Activated T-cell treated with anti-CD3 and anti-CD28 coated beads, Interleukin-2, amount 50 U/mL, for 72 hours (primary cell): Measurements from ENCODE around the gene FBXL22. TPM values are rescaled to one million over a fixed set of nuclear protein-coding genes. Genes with fewer than 3 reads are reported as not detected.

Experiments used
- ATAC-seq, 2 donors: fragments of 150-1000 bp; cut with Tn5 transposase; replicated peaks in 1 of 2; 2 replicates each; pipeline ENCODE4 v1.10.0; 2021; ENCODE audit warnings: moderate library complexity in 2 of 2, mild to moderate bottlenecking in 1 of 2
- DNase-seq, 2 donors: peaks; one replicate each; pipeline ENCODE4 v3.0.0; 2021 to 2022; ENCODE audit warnings: mixed read lengths in 1 of 2
- H3K27ac Mint-ChIP-seq: one replicate; pipeline ENCODE4 v1.8.0; 2022; ENCODE audit warnings: mild to moderate bottlenecking, moderate library complexity, mixed read lengths
- H3K27me3 Mint-ChIP-seq: one replicate; pipeline ENCODE4 v1.8.0; 2022; ENCODE audit warnings: low read depth, mixed read lengths
- H3K36me3 Mint-ChIP-seq, 2 donors: one replicate each; pipeline ENCODE4 v1.8.0; 2022; ENCODE audit warnings: mixed read lengths in 2 of 2, mild to moderate bottlenecking in 1 of 2; ENCODE audit not compliant: insufficient read depth in 2 of 2
- H3K4me1 Mint-ChIP-seq: one replicate; pipeline ENCODE4 v1.8.0; 2022; ENCODE audit warnings: low read depth, mixed read lengths
- H3K4me3 Mint-ChIP-seq, 2 donors: one replicate each; pipeline ENCODE4 v1.8.0; 2022; ENCODE audit warnings: mild to moderate bottlenecking in 2 of 2, mixed read lengths in 2 of 2, moderate library complexity in 2 of 2
- H3K9me3 Mint-ChIP-seq, 2 donors: one replicate each; pipeline ENCODE4 v1.8.0; 2022; ENCODE audit warnings: mixed read lengths in 2 of 2
- total RNA-seq, 2 donors: library from RNA; stranded (reverse); gene quantifications; one replicate each; pipeline ENCODE4 v1.2.3, GENCODE V29; 2022

The FBXL22 gene
- total RNA-seq, 2 donors from 2014 or later = 0.79 to 1.3 TPM

DNA sequence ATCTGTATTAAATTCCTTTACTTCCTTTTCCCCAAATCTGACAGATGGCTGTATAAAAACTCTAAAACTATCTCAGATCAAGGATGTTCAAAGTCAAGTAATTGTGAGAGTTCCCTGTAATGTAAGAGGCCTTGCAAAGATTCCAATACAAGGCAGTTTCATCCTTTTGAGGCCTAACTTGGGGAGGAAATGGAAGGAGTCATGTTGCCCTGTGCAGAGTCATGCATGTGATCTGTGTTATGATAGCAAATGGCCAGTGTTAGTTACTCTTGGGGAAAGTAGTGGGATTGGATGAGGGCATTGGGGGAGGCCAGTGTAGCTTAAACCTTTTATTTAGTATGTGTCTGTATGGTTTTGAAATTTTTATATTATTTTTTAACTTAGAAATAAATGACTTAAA is 23.7 kb upstream of the FBXL22 start:
- peak overlapping the region; percentile 19 for H3K27ac Mint-ChIP-seq
- peaks cover 10% of the 10 kb centered on the region for H3K4me1 Mint-ChIP-seq
- ATAC-seq (no peak), DNase-seq (no peak)
- H3K36me3 Mint-ChIP-seq = peaks cover 5 to 30% of the 10 kb centered on the region in 2 donors
- no peak overlapping the region for H3K4me3 Mint-ChIP-seq
- no peaks in the 10 kb centered on the region for H3K27me3 Mint-ChIP-seq
- H3K9me3 Mint-ChIP-seq = no peaks in the 10 kb centered on the region

DNA sequence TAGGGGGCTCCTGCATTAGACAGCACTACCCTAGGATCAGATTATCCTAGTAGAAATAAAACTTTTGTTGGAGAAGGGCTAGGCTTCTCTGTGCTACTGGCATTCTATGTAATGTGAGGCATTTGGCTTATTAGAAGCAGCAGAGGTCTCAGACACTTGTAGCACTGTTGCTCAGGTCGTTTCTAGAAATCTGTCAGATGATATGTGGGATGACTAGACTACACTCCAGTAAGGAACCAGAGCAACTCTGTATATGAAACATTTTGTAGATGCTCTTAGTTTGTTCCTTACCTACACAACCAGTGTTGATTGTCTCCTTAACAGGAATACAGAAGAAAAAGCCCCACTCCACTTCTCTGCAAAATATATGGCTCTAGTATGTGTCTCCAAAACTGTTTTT is 21.9 kb upstream of the FBXL22 start:
- Mint-ChIP-seq H3K27ac (peak overlapping the region; percentile 84), H3K4me1 (peaks cover 10% of the 10 kb centered on the region), H3K9me3 (no peaks in the 10 kb centered on the region), H3K4me3 (no peak overlapping the region), H3K36me3 (peaks cover 3 to 27% of the 10 kb centered on the region in 2 donors), H3K27me3 (no peaks in the 10 kb centered on the region)
- DNase-seq = no peak
- peak; percentile 63 to 93 for ATAC-seq

- ATAC-seq = no peak
- no peaks in the 10 kb centered on the region for H3K9me3 Mint-ChIP-seq
- peaks cover 17% of the 10 kb centered on the region for H3K4me1 Mint-ChIP-seq
- no peaks in the 10 kb centered on the region for H3K27me3 Mint-ChIP-seq
- peak overlapping the region; percentile 58 for H3K27ac Mint-ChIP-seq
- DNase-seq = no peak
- peaks cover 3 to 28% of the 10 kb centered on the region in 2 donors for H3K36me3 Mint-ChIP-seq
- H3K4me3 Mint-ChIP-seq = no peak overlapping the region
Measured at GRCh38 chr15:63576441-63576840, 20.7 kb upstream of the FBXL22 start.

DNA sequence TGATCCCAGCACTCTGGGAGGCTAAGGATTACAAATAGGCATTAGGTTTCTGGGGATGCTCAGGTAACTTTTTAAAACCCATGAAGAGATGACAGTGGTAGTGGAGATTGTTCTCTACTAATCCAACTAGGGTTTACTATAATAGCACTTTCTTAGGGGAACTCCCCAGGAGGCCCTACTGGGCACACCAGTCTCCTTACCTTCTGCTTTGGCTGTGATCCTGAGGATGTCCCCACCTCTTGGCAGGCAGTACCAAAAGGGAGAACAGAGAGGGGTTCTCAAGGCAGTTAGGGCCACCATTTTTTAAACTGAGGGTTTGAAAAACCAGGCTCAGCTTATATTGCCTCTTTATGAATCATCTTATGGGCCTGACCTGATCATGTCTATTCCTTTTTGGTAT is 15.0 kb upstream of the FBXL22 start:
- H3K4me3 Mint-ChIP-seq = no peak overlapping the region
- H3K4me1 Mint-ChIP-seq = peaks cover 25% of the 10 kb centered on the region
- H3K36me3 Mint-ChIP-seq = peaks cover 13 to 31% of the 10 kb centered on the region in 2 donors
- H3K27ac Mint-ChIP-seq = peak overlapping the region; percentile 83
- DNase-seq (no peak), ATAC-seq (peak in 1 of 2 donors; percentile 20)
- no peaks in the 10 kb centered on the region for H3K9me3 Mint-ChIP-seq
- no peaks in the 10 kb centered on the region for H3K27me3 Mint-ChIP-seq

DNA sequence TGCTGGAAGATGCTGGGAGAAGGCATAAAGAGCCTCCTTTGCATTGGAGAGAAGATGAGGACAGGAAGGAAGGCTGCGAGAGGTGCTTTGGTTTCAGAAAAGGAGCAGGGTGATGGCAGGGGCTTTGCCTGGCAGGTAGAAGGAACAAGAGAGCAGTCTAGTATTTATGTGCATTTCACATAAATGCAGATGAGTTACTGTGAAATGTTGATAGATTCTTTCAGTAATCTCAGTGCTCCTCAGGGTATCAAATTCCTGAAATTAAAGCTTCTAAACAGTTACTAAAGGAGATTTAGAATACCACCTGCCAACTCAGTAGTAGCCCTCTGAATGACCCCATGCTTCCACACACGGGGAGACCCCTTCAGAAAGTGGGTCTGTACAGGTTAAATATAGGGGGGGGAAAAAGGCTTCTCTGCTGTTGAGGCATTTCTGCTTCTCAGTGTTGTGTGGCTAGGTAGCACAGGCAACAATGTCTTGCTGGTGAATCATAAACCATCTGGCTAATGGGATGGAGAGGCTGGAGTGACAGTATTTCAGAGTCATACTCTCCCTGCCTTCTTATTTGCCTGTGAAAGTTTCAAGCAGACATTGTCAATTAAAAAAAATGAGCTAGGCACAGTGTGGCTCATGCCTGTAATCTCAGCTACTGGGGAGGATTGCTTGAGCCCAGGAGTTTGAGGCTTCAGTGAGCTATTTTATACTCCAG is 14.3 kb upstream of the FBXL22 start:
- ATAC-seq (peak; percentile 84 to 87), DNase-seq (no peak)
- Mint-ChIP-seq H3K27me3 (no peaks in the 10 kb centered on the region), H3K36me3 (peaks cover 13 to 32% of the 10 kb centered on the region in 2 donors), H3K4me3 (no peak overlapping the region), H3K9me3 (no peaks in the 10 kb centered on the region), H3K4me1 (peaks cover 25% of the 10 kb centered on the region), H3K27ac (peak overlapping the region; percentile 83)

GRCh38 chr15:63586790-63587189 is 10.4 kb upstream of the FBXL22 start:
- Mint-ChIP-seq H3K9me3 (no peaks in the 10 kb centered on the region), H3K27me3 (no peaks in the 10 kb centered on the region), H3K4me1 (peaks cover 29% of the 10 kb centered on the region), H3K36me3 (peaks cover 18 to 51% of the 10 kb centered on the region in 2 donors), H3K27ac (peak overlapping the region; percentile 56), H3K4me3 (no peak overlapping the region)
- ATAC-seq (no peak), DNase-seq (no peak)

GRCh38 chr15:63587527-63587926 is 9.7 kb upstream of the FBXL22 start:
- Mint-ChIP-seq H3K27ac (peak overlapping the region; percentile 63), H3K9me3 (no peaks in the 10 kb centered on the region), H3K4me1 (peaks cover 29% of the 10 kb centered on the region), H3K27me3 (no peaks in the 10 kb centered on the region), H3K36me3 (peaks cover 17 to 51% of the 10 kb centered on the region in 2 donors), H3K4me3 (no peak overlapping the region)
- ATAC-seq = no peak
- no peak for DNase-seq

DNA sequence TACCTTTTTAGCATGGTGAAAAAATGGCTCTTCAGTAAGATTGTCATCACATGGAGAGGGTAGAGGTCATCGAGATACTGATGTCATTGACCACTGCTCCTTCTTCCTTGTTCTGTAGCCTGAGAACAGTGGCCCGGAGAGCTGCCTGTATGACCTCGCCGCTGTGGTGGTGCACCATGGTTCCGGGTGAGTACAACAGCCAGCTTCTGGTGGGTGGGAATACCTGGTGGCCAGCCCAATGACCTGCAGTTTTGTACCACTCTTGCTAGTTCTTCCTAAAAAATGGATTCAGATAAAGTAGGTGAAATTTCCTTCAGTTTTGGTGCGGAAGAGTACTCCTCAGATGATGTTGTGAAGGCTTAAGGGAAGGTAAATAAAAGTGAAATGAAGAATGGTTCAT is 8.4 kb upstream of the FBXL22 start:
- no peak for ATAC-seq
- H3K4me3 Mint-ChIP-seq = no peak overlapping the region
- H3K9me3 Mint-ChIP-seq = no peaks in the 10 kb centered on the region
- DNase-seq = no peak
- H3K27me3 Mint-ChIP-seq = no peaks in the 10 kb centered on the region
- peaks cover 11 to 46% of the 10 kb centered on the region in 2 donors for H3K36me3 Mint-ChIP-seq
- H3K4me1 Mint-ChIP-seq = peaks cover 34% of the 10 kb centered on the region
- H3K27ac Mint-ChIP-seq = no peak overlapping the region

GRCh38 chr15:63593705-63594671 is 3.2 kb upstream of the FBXL22 start:
- no peaks in the 10 kb centered on the region for H3K27me3 Mint-ChIP-seq
- H3K4me1 Mint-ChIP-seq = peaks cover 82% of the 10 kb centered on the region
- peak overlapping the region; percentile 76 for H3K27ac Mint-ChIP-seq
- peak; percentile 69 to 79 for DNase-seq
- peak overlapping the region; percentile 55 to 73 for H3K4me3 Mint-ChIP-seq
- peaks cover 5 to 22% of the 10 kb centered on the region in 2 donors for H3K36me3 Mint-ChIP-seq
- no peaks in the 10 kb centered on the region for H3K9me3 Mint-ChIP-seq
- ATAC-seq = peak; percentile 75 to 80

- Mint-ChIP-seq H3K27ac (peak overlapping the region; percentile 39), H3K9me3 (no peaks in the 10 kb centered on the region), H3K4me1 (peaks cover 93% of the 10 kb centered on the region), H3K27me3 (no peaks in the 10 kb centered on the region), H3K4me3 (peak overlapping the region in 1 of 2 donors; percentile 73), H3K36me3 (peaks cover 2 to 13% of the 10 kb centered on the region in 2 donors)
- DNase-seq (no peak), ATAC-seq (no peak)
Measured at GRCh38 chr15:63595065-63595464, 2.1 kb upstream of the FBXL22 start.

DNA sequence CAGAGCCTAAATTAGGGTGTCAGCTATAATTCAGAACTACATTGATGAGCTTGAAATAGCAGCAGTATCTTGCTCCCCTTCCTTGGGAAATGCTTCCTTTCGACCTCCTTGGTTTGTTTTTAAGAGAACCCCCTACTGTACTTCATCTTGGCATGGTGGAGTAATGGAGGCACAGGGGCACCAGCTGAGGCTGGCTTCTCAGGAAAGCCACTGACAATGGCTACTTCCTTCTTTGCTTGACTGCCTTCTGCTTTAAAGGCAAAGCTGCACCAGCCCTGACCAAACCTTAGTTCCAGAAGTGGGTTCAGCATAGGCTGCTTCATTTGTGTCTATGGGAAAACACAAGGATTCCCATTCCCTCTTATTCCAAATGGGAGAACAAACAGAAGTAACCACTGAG is 1.5 kb upstream of the FBXL22 start:
- no peaks in the 10 kb centered on the region for H3K9me3 Mint-ChIP-seq
- H3K4me3 Mint-ChIP-seq = no peak overlapping the region
- DNase-seq (no peak), ATAC-seq (no peak)
- no peaks in the 10 kb centered on the region for H3K27me3 Mint-ChIP-seq
- no peak overlapping the region for H3K27ac Mint-ChIP-seq
- peaks cover 92% of the 10 kb centered on the region for H3K4me1 Mint-ChIP-seq
- peaks cover under 1 to 13% of the 10 kb centered on the region in 2 donors for H3K36me3 Mint-ChIP-seq

DNA sequence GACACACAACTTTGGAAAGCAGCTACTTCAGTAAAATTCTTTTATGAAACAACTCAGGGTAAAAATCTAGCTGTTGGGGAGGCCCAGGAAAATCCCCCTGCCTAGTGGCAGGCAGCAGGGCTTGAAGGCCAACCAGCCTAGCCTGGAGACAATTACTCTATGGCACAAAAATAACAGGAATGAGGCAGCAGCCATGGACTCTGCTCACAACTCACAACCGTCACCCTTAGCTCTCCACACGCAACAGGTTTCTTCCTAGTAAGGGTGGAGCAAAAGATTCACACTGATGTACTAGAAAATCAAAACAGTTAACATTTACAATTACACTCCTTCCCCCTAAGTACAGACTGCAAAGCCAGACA is 530 bp upstream of the FBXL22 start:
- Mint-ChIP-seq H3K36me3 (peaks cover 0 to 4% of the 10 kb centered on the region in 2 donors), H3K27ac (peak overlapping the region; percentile 80), H3K9me3 (no peaks in the 10 kb centered on the region), H3K27me3 (no peaks in the 10 kb centered on the region), H3K4me3 (peak overlapping the region; percentile 21 to 31), H3K4me1 (peaks cover 85% of the 10 kb centered on the region)
- no peak for DNase-seq
- ATAC-seq = no peak

DNA sequence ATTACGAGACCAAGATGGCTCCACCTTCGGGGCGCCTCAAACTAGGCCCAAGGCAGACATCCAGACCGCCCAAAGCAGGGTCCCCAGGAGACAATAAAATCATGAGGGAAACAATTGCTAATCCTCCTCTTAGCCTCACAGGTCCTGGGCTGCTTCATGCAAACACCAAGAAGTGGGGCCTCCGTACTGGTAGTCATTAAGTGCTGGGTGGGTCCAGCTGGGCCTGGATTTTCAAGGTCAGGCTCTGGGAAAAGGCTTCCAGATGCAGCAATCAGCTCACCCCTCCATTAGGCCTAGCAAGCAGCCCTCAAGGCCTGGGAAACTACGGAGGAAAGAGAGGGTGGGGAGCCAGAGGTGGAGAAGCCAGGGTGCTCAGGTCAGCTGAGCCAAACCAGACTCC is 634 bp downstream of the FBXL22 start:
- Mint-ChIP-seq H3K27me3 (no peaks in the 10 kb centered on the region), H3K36me3 (no peaks in the 10 kb centered on the region), H3K4me3 (no peak overlapping the region), H3K9me3 (no peaks in the 10 kb centered on the region), H3K4me1 (peaks cover 85% of the 10 kb centered on the region), H3K27ac (no peak overlapping the region)
- DNase-seq (no peak), ATAC-seq (no peak)
